GM18498 (cell line): Measurements from ENCODE around the gene PIK3R1.

Source experiments
- ATAC-seq: cut with Tn5 transposase; IDR thresholded peaks from one replicate; pipeline ENCODE4 v1.9.1; 2021; ENCODE audit warnings: mild to moderate bottlenecking, moderate library complexity; ENCODE audit not compliant: unreplicated experiment

Gene PIK3R1

DNA sequence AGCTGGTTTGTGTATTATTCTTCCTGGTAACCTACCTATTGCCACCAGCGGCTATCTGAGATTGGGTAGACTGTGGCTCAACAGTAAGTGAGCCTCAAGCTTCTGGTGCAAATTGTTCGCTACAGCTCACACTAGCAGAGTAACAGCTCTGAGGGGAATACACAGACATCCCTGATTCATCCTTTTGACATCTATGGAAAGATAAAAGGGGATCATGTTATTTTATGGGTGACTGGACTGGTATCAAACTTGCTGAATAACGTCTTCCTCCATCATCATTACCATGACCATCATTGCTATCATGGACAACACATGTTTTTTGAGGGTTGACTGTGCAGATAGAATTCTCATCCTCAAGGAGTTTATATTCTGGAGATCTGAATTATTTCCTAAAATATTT lies 129.6 kb downstream of the PIK3R1 start:
- ATAC-seq: no peak

DNA sequence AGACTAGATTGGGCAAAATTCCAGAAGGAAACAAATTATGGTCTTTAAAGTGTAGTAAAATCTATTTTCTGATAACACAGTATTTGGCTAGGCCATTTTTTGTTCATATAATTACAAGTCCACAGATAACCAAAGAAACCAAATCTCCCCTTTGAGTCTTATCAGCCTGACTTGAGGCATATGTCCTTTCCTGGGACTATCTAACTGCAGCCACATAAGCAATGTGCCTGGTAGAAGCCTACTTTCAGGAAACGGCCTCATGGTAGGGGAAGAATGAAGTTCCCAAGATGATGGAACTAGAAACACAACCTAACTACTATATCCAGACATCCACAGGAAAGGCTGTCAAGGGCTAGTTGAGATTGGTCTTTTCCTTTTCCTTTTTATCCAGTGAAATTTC lies 130.0 kb downstream of the PIK3R1 start:
- no peak for ATAC-seq

DNA sequence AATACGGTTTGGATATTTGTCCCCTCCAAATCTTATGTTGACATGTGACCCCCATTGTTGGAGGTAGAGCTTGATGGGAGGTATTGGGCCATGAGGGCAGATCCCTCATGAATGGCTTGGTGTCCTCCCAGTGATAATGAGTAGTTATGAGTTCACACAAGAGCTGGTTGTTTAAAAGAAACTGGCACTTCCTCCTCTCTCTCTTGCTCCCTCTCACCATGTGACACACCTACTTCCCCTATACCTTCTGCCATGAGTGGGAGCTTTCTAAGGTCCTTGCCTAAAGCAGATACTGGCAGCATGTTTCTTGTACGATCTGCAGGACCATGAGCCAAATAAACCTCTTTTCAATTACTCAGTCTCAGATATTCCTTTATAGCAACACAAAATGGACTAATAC lies 132.0 kb downstream of the PIK3R1 start:
- ATAC-seq: no peak

DNA sequence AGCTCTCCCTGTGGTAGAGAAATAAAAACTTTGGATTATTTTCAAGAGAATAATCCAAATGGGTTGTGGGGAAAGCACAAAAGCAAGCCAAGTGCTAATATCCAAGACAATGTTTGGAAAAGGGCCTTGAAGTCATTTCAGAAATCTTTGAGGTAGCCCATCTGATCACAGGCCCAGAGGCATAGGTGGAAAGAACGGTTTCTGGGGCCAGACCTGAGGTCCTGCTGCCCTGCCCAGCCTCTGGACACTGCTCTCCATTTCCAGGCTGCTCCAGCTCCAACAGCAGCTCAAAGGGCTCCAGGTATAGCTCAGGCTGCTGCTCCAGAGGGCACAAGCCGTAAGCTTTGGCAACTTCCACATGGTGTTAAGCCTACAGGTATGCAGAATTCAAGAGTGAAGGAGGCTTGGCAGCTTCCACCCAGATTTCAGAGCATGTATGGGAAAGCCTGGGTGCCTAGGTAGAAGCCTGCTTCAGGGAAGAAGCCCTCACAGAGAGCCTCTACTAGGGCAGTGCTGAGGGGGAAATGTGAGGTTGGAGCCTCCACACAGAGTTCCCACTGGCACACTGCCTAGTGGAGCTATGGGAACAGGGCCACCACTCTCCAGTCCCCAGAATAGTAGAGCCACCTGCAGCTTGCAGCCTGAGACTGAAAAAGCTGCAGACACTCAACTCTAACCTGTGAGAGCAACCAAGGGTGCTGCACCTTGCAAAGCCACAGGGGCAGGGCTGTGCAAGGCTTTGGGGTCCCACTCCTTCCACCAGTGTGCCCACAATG lies 133.1 kb downstream of the PIK3R1 start:
- ATAC-seq: no peak

DNA sequence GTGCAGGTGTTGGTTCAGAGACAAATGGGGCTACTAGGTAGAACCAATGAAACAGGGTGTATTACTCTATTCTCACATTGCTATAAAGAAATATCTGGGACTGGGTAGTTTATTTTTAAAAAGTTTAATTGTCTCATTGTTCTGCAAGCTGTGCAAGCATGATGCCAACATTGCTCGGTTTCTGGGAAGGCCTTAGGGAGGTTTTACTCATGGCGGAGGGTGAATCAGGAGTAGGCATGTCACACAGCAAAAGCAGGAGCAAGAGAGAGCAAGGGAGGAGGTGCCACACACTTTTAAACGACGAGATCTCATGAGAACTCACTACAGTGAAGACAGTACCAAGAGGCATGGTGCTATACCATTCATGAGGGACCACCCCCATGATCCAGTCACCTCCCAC lies 134.6 kb downstream of the PIK3R1 start:
- ATAC-seq: no peak
